Measurements from ENCODE around the gene C3orf18. TPM values are rescaled to one million over a fixed set of nuclear protein-coding genes. Genes with fewer than 3 reads are reported as not detected.

Gene C3orf18
- total and polyA plus RNA-seq, 9 of the 15 experiments (the other 6 are each of a cell fraction or from before 2014, with no cell fraction given): 0.01 to 2.3 (median 0.94) TPM

DNA sequence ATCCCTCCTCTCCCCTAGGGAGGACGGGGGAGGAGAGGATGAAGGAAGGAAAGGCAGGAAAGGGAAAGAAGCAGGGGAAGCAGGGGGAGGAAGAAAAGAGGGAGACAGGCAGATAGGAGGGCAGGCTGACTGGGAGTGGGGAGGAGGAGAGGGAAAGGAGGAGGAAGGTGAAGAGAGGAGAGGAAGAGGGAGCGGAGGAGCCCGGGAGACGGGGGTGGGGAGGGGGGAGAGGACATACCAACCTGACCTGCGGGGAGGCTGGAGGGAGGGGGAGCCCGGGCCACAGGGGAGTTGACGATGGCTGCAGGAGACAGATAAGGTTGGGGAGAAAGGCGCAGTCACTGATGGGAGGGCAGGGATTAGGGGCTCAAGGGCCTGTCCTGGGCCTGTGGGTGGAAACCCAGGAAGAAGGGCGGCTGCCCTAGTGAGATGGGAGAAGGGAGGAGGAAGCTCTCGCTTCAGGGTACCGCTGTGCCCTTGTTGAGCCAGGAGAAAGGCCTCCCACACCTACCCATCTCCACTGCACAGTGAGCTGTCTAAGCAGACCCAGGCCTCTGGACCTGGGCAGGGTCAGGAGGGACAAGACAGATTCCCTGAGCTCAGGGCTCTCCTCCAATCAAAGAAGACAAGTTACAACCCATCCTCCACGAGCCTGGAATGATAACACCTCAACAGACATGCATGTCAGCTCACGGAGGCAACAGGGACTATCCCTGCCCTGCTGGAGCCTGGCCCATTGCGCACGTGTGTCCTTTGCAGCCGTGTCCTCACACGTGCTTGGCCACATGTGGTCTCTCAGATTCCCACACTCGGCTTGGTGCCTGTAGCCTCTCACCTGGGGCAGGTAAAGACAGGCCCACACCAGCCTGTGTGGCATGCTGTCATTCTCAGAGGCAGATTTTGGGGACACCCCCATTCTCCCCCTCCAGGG, 27.9 kb downstream of the C3orf18 start (continued):
- no peak for TF ChIP-seq HSF4 (CRISPR knock-in tag; IDR thresholded peaks at IDR 0.05; ENCODE audit: borderline replicate concordance)
- peak; percentile 92 for TF ChIP-seq SMARCE1 (IDR thresholded peaks at IDR 0.05)
- no peak for TF ChIP-seq KDM4B (IDR thresholded peaks at IDR 0.05; ENCODE audit: borderline replicate concordance in 2 of 2, low read depth in 1 of 2)
- TF ChIP-seq TSC22D4 (tag; IDR thresholded peaks at IDR 0.05): no peak
- no peak for TF ChIP-seq RBM15 (IDR thresholded peaks at IDR 0.05; ENCODE audit: insufficient read depth, low read length)
- no peak for TF ChIP-seq ZNF174 (CRISPR knock-in tag; IDR thresholded peaks at IDR 0.05)
- TF ChIP-seq RFX7 (CRISPR knock-in tag; IDR thresholded peaks at IDR 0.05): no peak
- no peak for TF ChIP-seq TAF1 (IDR thresholded peaks at IDR 0.05; ENCODE audit: control insufficient read depth, extremely low read depth, insufficient read depth, low read length, severe bottlenecking)
- TF ChIP-seq, protein P1, sequence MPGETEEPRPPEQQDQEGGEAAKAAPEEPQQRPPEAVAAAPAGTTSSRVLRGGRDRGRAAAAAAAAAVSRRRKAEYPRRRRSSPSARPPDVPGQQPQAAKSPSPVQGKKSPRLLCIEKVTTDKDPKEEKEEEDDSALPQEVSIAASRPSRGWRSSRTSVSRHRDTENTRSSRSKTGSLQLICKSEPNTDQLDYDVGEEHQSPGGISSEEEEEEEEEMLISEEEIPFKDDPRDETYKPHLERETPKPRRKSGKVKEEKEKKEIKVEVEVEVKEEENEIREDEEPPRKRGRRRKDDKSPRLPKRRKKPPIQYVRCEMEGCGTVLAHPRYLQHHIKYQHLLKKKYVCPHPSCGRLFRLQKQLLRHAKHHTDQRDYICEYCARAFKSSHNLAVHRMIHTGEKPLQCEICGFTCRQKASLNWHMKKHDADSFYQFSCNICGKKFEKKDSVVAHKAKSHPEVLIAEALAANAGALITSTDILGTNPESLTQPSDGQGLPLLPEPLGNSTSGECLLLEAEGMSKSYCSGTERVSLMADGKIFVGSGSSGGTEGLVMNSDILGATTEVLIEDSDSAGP (CRISPR knock-in tag; IDR thresholded peaks at IDR 0.05): no peak
- no peak for TF ChIP-seq MAFF (IDR thresholded peaks at IDR 0.05; ENCODE audit: low read length)
- TF ChIP-seq, protein P2, sequence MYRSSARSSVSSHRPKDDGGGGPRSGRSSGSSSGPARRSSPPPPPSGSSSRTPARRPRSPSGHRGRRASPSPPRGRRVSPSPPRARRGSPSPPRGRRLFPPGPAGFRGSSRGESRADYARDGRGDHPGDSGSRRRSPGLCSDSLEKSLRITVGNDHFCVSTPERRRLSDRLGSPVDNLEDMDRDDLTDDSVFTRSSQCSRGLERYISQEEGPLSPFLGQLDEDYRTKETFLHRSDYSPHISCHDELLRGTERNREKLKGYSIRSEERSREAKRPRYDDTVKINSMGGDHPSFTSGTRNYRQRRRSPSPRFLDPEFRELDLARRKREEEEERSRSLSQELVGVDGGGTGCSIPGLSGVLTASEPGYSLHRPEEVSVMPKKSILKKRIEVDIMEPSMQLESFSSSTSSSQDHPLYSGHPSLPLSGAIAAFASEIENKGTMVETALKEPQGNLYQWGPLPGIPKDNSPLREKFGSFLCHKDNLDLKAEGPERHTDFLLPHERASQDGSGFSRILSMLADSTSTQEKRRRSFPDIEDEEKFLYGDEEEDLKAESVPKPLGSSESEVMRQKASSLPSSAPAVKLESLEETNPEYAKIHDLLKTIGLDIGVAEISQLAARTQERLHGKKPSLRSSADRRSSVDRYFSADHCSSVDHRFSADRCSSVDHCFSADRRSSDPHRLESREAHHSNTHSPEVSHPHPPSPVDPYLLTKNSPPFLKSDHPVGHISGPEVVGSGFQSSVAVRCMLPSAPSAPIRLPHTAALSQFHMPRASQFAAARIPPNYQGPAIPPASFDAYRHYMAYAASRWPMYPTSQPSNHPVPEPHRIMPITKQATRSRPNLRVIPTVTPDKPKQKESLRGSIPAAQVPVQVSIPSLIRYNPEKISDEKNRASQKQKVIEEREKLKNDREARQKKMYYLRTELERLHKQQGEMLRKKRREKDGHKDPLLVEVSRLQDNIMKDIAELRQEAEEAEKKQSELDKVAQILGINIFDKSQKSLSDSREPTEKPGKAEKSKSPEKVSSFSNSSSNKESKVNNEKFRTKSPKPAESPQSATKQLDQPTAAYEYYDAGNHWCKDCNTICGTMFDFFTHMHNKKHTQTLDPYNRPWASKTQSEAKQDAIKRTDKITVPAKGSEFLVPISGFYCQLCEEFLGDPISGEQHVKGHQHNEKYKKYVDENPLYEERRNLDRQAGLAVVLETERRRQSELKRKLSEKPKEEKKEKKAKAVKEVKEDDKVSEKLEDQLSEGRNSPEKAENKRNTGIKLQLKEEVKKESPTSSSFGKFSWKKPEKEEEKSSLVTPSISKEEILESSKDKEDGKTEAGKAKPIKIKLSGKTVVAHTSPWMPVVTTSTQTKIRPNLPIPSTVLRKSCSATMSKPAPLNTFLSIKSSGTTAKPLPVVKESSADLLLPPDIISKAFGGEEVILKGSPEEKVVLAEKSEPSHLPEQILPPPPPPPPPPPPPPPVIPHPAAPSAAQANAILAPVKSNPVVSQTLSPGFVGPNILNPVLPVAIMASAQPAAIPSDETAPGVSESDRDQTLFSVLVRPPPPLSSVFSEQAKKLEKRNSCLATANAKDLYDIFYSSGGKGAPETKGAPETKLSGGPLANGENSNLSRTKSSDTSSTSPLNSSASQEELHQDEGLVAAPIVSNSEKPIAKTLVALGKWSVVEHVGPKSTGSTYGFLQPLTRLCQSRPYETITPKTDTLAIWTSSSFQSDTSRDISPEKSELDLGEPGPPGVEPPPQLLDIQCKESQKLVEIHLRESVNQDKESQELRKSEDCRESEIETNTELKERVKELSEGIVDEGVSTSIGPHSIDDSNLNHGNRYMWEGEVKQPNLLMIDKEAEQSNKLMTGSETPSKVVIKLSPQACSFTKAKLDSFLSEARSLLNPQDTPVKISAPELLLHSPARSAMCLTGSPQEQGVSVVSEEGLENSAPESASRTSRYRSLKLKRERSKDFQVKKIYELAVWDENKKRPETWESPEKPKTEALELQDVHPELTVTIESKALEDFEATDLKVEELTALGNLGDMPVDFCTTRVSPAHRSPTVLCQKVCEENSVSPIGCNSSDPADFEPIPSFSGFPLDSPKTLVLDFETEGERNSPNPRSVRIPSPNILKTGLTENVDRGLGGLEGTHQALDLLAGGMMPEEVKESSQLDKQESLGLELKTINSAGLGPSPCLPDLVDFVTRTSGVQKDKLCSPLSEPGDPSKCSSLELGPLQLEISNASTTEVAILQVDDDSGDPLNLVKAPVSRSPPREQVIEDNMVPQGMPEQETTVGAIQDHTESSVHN (IDR thresholded peaks at IDR 0.05; ENCODE audit: borderline replicate concordance in 1 of 2, low read depth in 1 of 2): no peak
- TF ChIP-seq, protein P3, sequence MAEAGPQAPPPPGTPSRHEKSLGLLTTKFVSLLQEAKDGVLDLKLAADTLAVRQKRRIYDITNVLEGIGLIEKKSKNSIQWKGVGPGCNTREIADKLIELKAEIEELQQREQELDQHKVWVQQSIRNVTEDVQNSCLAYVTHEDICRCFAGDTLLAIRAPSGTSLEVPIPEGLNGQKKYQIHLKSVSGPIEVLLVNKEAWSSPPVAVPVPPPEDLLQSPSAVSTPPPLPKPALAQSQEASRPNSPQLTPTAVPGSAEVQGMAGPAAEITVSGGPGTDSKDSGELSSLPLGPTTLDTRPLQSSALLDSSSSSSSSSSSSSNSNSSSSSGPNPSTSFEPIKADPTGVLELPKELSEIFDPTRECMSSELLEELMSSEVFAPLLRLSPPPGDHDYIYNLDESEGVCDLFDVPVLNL (CRISPR knock-in tag; IDR thresholded peaks at IDR 0.05; ENCODE audit: low read depth): no peak
- TF ChIP-seq, protein P4, sequence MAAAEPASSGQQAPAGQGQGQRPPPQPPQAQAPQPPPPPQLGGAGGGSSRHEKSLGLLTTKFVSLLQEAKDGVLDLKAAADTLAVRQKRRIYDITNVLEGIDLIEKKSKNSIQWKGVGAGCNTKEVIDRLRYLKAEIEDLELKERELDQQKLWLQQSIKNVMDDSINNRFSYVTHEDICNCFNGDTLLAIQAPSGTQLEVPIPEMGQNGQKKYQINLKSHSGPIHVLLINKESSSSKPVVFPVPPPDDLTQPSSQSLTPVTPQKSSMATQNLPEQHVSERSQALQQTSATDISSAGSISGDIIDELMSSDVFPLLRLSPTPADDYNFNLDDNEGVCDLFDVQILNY (CRISPR knock-in tag; IDR thresholded peaks at IDR 0.05): no peak
- TF ChIP-seq BRCA1 (IDR thresholded peaks at IDR 0.05): no peak
- no peak for TF ChIP-seq BRCA1 (CRISPR knock-in tag; IDR thresholded peaks at IDR 0.05)
